ENCODE results near the gene CCPG1. TPM values are rescaled to one million over a fixed set of nuclear protein-coding genes. Genes with fewer than 3 reads are reported as not detected.
A peak's percentile ranks its signal among the peaks of the same experiment; 100 is the strongest.
"Not testable (repeated sequence)": the region's sequence is repeated elsewhere in the genome, so short reads cannot be mapped to it uniquely, and the experiment has no call there.

CCPG1 gene, protein sequence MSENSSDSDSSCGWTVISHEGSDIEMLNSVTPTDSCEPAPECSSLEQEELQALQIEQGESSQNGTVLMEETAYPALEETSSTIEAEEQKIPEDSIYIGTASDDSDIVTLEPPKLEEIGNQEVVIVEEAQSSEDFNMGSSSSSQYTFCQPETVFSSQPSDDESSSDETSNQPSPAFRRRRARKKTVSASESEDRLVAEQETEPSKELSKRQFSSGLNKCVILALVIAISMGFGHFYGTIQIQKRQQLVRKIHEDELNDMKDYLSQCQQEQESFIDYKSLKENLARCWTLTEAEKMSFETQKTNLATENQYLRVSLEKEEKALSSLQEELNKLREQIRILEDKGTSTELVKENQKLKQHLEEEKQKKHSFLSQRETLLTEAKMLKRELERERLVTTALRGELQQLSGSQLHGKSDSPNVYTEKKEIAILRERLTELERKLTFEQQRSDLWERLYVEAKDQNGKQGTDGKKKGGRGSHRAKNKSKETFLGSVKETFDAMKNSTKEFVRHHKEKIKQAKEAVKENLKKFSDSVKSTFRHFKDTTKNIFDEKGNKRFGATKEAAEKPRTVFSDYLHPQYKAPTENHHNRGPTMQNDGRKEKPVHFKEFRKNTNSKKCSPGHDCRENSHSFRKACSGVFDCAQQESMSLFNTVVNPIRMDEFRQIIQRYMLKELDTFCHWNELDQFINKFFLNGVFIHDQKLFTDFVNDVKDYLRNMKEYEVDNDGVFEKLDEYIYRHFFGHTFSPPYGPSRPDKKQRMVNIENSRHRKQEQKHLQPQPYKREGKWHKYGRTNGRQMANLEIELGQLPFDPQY
- total RNA-seq (2014; rRNA removed; shearing (Covaris generic)), result 39.9 and 55.6 TPM in 2 replicates

DNA sequence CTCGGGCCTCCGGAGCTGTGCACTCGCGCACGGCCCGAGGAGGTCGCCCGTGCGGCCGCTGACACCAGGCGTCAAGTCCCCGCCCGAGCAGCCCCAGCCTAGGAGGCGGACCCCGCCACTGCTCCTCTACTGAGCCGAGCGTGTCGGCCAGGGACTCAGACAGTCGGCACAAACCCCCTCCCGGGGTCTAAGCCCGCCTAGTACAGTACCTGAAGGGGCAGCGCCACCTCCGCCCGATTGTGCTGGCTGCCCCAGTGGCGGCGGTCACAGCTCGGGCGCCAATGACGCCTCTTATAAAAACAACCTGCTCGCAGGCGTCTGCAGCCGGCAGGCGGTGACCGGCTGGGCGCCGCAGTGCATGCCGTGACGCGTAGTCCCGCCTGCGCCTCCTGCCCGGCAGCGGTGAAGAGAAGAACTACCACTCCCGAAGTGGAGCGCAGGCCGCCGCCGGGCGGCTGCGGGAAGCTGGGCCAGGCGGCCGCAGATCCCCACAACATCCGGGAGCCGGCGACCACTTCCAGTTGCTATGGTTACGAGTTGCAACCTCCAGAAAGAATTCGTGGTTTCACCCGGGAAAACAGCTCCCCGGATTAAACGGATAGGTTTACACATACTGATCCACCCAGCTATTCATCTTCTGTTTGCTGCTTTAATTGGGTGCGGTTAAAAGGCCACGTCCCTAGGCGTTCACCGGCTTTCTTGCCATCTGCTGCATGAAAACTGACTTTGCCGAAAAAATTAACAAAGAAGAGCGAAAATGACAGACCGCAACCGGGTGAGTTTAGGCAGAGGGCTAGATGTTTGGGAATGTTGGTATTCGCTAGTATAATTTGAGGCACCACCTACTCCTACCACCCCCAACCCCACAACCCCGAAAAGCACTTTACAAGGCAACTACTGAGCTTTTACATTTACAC, at the start of gene CCPG1, which contains the start of gene PIERCE2:
TSS of gene CCPG1 (minus strand) at position 348 of the 917 bp plus-strand sequence. CDS start 18,935 bp downstream, outside the sequence.
TSS of gene PIERCE2 (plus strand) at position 484 of the 917 bp plus-strand sequence. CDS start at position 758, 274 bp downstream.
- DNase-seq (ENCODE audit: low read depth), result peak; percentile 97

DNA sequence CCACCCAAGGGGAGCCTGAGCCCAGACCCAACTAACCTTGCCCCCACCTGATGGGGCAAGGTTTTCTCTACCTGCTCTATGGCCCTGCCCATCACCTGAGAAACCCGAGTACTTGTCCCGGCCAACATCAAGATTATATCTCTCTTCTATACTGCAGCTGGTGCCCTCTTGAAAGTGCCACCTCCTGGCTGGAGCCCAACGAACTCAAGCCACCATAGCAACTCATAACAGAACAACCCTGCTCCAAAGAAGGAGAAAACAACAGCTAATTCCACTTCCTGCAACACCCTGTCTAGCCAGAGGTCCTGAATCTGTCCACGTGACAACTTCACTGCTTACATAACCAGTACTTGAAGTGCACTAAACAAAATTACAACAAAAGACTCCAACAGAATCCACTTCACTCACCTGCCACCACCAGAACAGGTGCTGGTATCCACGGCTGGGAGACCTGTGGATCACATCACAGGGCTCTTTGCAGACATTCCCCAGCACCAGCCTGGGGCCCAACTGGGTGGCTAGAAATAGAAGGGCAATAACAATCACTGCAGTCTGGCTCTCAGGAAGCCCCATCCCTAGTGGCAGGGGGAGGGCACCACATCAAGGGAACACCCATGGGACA, 49.4 kb upstream of the CCPG1 start:
- DNase-seq (ENCODE audit: low read depth), result no peak

DNA sequence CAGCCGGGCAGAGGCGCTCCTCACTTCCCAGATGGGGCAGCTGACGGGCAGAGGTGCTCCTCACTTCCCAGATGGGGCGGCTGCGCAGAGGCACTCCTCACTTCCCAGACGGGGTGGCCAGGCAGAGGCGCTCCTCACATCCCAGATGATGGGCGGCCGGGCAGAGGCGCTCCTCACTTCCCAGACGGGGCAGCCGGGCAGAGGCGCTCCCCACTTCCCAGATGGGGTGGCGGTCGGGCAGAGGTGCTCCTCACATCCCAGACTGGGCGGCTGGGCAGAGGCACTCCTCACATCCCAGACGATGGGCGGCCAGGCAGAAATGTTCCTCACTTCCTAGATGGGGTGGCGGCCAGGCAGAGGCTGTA, 38.9 kb upstream of the CCPG1 start:
- not testable (repeated sequence) for DNase-seq (ENCODE audit: low read depth)

DNA sequence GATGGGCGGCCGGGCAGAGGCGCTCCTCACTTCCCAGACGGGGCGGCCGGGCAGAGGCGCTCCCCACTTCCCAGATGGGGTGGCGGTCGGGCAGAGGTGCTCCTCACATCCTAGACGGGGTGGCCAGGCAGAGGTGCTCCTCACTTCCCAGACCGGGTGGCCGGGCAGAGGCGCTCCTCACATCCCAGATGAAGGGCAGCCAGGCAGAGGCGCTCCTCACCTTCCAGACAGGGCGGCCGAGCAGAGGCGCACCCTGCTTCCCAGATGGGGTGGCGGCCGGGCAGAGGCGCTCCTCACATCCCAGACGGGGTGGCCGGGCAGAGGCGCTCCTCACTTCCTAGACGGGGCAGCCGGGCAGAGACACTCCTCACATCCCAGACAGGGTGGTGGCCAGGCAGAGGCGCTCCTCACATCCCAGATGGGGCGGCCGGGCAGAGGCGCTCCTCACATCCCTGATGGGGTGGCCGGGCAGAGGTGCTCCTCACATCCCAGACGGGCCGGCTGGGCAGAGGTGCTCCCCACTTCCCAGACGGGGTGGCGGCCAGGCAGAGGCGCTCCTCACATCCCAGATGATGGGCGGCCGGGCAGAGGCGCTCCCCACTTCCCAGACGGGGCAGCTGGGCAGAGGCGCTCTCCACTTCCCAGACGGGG, 38.3 kb upstream of the CCPG1 start:
- not testable (repeated sequence) for DNase-seq (ENCODE audit: low read depth)

DNA sequence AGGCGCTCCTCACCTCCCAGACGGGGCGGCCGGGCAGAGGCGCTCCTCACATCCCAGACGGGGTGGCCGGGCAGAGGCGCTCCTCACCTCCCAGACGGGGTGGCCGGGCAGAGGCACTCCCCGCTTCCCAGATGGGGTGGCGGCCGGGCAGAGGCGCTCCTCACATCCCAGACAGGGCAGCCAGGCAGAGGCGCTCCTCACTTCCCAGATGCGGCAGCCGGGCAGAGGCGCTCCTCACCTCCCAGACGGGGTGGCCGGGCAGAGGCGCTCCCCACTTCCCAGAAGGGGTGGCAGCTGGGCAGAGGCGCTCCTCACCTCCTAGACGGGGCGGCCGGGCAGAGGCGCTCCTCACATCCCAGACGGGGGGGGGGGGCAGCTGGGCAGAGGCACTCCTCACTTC, 37.8 kb upstream of the CCPG1 start:
- DNase-seq (ENCODE audit: low read depth), result not testable (repeated sequence)

DNA sequence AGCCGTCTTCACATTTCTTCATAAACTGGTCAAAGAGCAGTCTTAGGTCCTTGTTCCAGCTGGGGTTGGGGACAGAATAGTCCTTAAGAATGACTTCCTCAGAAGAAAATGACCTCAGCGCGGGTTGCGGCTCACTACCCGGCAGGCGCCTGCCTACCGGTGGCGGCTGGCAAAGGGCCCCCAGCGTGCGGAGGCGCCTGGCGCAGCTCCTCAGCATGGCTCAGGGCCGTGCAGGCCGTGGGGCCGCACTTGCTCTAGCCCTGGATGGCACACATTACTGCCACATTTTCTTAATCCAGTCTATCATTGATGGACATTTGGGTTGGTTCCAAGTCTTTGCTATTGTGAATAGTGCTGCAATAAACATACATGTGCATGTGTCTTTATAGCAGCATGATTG, 35.0 kb upstream of the CCPG1 start:
- DNase-seq (ENCODE audit: low read depth), result not testable (repeated sequence)

DNA sequence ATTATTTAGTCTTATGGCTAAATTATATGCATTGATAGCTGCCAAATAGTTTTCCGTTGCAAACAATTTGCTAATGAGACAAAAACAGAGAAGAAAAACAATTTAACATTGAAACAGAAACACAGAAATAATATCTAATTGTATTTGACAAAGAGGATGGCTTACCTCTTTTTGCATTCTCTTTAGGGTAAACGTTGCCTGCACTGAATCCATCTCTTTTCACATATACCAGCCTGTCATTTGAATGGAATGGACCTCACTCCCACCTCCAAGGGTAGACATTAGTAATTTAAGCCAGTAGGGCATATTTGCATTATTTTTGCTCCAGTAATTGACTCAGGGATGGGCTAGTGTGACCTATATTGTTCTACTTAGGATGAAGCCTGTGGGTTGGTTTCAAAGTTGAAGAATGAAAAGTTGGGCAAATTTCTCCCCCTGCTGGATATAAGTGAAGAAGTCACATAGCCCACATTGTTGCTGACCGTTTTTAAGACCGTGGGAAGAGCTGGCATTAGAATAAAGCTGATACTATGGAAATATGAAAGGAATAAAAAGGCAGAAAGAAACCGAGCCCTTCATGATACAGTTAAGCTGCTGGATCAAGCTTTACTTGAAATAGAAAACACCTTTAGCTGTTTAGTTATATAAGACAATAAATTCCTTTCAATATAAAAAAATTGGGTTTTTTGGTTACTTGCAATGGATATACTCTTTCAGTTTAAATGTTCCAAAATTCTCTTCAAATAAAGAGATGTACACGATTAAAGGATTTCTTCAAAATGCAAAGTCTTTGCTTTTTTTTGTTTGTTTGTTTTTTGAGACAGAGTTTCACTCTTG, 27.0 kb upstream of the CCPG1 start:
- peak; percentile 62 for DNase-seq (ENCODE audit: low read depth)

DNA sequence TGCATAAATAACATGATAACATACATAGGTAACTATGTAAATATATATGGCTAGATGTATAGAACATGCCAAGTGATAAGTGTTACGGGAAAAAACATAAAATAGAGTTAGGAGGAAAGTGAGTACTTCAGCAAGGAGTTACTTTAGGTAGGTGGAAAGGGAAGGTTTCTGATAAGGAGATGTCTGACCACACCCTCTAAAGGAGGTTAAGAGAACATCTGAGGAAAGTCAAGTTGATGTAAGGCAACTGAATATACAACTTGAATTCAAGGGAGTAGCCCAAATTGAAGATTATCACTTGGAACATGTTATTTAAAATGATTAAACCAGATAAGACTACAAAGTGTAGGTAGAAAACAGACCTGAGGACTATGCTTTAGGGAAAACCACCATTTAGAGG, 13.9 kb upstream of the CCPG1 start:
- DNase-seq (ENCODE audit: low read depth), result no peak

DNA sequence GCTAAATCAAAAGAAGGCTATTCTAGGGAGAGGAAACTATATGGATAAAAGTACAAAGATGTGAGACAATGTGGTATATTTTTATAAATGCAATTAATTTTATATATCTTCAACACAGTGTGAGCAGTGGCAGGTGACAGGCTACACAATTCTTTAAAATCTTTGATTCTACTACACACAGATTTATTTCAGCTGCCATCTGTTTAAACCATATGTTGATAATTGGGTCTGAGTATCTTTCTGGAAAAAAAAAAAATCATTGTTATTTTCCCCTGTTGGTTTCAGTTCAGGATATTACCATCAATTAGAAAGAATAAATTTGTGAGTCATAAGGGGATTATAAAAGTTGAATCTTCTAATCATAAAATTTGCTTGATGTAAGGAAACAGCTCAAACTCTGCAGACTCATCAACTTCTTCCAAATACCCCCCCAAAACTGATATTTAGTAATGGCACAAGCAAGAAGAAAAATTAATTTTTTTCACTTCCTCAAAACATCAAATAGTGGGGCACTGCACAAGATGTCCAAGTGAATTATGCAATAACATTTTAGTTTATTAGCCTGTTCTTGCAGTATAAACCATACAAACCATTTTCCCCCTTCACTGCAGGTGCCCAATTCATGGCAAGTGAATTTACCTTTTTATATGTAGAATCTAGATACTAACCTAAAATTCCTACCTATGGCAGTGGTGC, 12.2 kb upstream of the CCPG1 start:
- DNase-seq (ENCODE audit: low read depth), result no peak

DNA sequence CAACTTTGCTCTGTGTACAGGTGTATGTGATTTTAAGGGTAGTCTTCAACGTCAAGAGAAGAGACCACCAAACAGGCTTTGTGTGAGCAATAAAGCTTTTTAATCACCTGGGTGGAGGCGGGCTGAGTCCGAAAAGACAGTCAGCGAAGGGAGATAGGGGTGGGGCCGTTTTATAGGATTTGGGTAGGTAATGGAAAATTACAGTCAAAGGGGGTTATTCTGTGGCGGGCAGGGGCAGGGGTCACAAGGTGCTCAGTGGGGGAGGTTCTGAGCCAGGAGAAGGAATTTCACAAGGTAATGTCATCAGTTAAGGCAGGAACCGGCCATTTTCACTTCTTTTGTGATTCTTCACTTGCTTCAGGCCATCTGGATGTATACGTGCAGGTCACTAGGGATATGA, 9.5 kb upstream of the CCPG1 start:
- DNase-seq (ENCODE audit: low read depth), result not testable (repeated sequence)

DNA sequence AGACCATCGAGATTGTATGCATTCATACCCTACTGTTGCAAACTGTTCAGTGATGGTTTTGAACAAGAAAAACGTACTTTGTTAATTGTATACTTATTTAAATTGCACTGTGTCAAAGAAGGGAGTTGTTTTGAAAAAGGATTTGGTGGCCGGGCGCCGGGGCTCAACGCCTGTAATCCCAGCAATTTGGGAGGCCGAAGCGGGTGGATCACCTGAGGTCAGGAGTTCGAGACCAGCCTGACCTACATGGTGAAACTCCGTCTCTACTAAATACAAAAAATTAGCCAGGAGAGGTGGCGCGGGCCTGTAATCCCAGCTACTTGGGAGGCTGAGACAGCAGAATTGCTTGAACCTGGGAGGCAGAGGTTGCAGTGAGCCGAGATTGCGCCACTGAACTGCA, 817 bp upstream of the CCPG1 start:
- DNase-seq (ENCODE audit: low read depth), result not testable (repeated sequence)

DNA sequence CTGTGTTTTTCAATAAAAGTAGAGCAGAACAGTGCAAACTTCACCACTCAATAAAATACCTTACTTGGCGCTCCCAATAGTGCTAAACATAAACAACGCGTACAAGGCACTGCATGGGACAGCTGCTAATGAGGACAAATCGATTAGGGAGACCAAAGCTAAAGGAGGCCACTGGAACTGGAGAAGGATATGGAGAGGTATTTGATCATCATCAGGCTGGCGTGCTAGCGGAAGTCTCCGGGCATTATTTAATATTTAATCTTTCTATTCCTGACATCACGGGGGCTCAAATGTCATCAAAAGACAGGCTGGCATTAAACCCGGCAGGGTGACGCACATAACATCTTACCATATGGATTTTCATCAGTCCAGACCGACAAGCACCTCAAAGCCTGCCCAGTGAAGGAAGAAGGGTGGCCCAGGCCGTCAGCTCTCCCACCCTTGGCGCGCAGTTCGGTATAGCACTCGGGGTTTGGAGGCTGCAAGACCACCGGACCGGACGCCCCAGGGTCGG, 604 bp downstream of the CCPG1 start:
- DNase-seq (ENCODE audit: low read depth), result no peak

DNA sequence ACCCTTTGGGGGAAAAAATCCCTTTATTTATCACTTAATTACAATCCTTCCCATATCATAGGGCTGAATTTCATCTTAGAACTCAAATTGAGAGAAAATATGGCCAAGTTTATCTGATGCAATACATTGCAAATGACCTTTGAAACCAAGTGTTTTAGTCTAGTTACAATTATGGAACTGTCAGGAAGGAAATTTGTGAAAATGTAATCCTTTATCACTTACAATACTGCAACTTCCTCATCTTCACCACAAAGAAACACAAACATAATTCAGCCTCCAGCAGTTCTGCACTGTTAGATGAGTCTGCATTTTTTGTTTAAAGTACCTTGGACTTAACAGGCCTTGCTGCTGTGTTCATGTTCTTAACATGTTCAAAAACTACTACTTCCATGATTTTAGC, 4.6 kb downstream of the CCPG1 start:
- DNase-seq (ENCODE audit: low read depth), result peak; percentile 15

DNA sequence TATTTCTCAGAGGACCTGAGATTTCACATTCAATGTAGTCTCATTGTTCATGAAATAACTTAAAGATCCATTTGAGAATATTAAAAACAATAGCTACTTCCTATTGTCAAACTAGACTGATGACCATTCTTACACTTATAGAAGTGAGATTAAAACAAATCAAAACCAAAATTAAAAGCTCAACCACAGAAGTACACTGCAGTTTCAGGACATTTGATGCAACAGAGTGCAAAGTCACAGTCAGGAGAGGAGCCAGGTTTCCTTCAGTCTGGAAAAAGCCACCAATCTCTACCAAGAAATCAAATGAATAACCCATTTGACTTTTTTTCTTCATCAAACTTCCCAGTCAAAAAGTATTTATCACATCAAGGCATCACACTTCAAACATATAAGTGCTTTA, 5.5 kb downstream of the CCPG1 start:
- DNase-seq (ENCODE audit: low read depth), result no peak

DNA sequence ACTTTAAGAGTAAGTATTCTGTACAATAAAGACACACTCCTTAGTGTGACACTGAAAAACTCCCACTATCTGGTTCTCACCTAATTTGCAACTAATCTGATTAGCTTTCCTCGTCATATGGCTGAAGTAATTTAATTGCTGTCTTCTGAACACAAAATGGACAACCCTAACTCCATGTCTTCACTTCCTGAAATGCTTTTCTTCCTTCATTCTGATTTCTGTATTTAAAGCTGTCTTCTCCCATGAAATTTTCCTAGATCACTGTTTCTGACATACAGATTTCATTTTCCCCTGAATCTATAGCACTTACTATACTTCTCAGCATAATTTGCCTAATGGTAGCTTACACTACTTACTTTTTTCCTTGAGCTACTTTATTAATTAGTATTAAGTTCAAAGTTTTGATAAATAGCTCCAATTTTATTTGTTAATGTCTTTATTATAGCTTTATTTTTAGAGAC, 6.3 kb downstream of the CCPG1 start:
- DNase-seq (ENCODE audit: low read depth), result no peak

DNA sequence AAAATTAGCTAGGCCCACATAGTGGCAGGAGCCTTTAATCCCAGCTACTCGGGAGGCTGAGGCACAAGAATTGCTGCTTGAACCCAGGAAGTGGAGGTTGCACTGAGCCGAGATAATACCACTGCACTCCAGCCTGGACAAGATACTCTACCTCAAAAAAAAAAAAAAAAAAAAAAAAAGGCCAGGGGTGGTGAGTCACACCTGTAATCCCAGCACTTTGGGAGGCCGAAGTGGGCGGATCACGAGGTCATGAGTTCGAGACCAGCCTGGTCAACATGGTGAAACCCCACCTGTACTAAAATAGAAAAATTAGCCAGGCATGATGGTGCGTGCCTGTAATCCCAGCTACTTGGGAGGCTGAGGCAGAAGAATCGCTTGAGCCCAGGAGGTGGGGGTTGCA, 8.1 kb downstream of the CCPG1 start:
- not testable (repeated sequence) for DNase-seq (ENCODE audit: low read depth)

DNA sequence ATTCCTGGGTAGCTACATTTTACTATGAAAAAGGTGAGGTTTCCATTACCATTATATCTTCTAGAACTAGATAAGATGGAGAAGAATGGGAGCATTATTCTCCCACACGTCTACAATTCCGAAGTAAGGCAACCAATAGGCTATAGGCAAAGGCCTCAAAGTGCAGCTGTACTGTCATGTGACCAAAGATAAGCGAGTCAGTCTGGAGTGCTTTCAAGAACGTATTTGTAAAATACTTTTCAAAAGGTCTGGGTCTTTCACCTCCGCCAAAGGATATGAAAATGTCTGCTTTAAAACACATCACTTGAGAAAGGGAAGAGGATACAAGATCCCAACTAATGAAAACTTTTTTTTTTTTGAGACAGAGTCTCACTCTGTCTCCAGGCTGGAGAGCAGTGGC, 9.9 kb downstream of the CCPG1 start:
- DNase-seq (ENCODE audit: low read depth), result no peak

DNA sequence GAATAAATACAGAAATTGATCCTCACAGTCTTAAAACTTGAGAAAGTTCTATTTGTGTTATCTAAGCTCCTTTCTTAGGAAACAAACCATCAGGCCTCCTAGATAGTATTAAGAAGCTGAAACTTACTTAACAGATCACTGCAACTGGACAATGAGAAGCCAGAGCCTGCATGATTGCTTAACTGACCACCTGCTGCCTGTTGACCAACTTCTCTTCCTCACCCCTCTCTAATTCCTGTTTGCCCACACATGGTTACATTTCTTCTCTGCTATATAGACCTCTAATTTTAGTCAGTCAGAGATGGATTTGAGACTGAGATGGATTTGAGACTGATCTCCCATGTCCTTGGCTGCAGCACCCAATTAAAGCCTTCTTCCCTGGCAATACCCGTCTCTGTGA, 13.5 kb downstream of the CCPG1 start:
- DNase-seq (ENCODE audit: low read depth), result no peak

DNA sequence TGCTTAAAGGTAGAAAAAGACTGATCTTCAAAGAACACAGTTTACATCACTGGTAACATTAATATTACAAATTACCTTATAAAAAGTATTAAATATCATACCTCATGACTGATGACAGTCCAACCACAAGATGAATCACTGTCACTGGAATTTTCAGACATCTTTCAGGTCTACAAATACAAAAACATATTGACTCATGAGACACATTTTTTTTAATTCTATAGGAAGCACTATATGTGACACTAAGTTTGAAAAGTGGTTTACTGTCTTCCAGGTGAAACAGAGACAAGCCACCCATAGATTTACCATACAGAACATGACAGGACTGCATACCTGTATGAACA, 18.9 kb downstream of the CCPG1 start:
- DNase-seq (ENCODE audit: low read depth), result peak; percentile 6
